NCI-H1092 treated with DMSO at 0.1 percent for 48 hours (cell line): ENCODE results near the gene ENPEP.
"Not testable (repeated sequence)": the region's sequence is repeated elsewhere in the genome, so short reads cannot be mapped to it uniquely, and the experiment has no call there.

Source experiments
- DNase-seq: peaks from one replicate; lab custom pipeline; 2025; lab: John Stamatoyannopoulos, UW

Gene ENPEP

DNA sequence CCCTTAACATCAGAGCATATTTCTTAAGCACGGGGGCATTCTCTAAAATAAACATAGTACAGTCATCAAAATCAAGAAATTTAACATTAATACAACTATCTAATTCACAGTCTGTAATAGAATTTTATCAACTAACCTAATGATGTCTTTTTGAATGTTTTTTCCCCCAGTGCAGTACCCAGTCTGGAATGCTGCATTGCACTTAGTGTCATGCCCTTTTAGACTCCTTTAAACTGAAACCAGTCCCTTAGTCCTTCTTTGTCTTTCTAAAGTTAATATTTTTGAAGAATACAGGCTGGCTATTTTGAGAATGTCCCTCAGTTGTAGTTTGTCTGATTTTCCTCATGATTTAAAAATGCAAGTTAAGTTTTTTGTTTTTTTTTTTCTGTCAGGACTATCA lies 9.5 kb downstream of the ENPEP start:
- no peak for DNase-seq

DNA sequence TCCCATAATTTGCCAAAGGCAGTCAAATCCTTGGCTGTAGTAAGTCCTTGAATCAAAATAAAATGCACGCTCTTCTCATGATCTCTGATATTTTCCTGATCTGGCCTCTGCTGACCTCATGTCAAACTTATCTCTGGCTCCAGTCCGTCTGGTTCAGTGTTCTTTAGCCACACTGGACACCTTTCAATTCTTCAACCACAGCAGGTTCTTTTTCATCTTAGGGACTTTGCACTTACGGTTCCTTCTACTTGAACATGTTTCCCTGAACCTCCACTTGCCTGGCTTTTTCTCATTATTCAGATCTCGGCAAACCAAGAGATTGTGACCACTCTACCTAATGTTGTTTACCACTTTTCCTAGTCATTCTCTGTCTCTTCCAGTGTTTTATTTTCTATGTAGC lies 10.3 kb downstream of the ENPEP start:
- no peak for DNase-seq

DNA sequence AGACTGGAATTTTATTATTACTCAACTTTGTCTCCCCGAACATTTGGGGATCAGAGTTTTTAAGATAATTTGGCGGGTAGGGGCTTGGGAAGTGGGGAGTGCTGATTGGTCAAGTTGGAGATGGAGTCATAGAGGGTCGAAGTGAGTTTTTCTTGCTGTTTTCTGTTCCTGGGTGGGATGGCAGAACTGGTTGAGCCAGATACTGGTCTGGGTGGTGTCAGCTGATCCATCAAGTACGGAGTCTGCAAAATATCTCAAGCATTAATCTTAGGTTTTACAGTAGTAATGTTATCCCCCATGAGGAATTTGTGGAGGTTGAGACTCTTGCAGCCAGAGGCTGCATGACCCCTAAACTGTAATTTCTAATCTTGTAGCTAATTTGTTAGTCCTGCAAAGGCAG lies 10.9 kb downstream of the ENPEP start:
- DNase-seq = not testable (repeated sequence)

DNA sequence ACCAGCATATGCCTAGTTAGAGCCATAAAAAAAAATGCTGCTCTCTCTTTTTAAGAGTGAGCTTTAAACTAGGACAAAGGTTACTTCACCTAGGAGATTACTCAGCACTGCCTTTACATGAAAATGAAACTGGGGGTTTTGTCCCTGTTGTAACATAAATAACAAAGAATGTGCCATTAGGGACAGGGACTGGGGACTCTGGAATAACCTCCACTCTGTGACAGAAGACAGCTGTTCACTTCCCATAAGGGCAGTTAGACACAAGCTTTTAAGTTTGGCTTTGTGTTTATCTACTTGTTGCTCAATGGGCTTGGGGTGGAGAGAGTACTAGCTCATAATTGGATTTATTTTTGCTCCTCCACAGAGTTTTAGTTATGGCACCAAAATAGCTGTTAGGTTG lies 11.9 kb downstream of the ENPEP start:
- DNase-seq = no peak

DNA sequence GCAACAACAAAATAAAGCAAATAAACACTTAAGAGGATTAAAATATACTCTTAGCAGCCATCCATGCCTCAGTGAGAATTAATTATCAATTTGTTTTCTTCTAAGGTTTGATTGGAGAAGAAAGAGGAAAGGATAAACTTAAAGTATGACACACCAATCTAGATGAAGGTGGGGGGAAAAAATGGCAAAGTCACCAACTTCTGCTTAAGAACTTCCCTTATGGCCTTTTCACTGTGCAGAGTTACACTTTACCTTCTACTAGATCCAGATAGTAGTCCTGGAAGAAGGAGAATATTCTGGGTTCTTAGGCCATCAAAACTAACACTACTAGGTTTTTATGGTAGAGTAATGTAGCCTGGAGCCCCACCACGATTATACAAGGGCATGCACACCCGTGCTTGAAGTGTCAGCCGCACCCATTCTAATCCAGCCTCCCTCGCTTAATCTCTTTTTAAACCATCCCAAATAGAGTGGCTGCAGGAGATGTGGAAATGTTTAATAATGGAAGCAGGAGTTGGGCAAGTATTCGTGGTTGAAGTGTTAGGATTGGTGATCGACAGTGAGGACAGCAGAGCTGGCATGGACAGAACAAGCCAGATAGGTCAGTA lies 14.1 kb downstream of the ENPEP start:
- DNase-seq = no peak

DNA sequence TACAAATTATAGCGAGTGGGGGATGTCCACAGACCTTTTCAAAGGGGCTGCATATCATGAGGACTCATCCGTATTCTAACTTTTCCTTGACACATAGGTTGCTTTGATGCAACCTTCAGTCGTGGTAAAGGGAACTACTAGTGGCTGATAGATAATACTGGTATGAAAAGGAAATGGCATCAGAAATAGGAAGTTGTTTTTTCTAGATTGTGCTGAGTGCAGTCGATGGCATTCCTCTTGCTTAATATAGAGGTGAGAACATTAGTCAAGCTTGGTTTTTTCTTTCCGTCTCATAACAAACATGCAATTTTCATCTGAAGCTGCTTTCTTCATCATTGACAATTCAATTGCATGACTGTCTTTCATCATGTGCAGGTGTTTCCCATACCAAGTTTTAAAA lies 16.6 kb downstream of the ENPEP start:
- no peak for DNase-seq

DNA sequence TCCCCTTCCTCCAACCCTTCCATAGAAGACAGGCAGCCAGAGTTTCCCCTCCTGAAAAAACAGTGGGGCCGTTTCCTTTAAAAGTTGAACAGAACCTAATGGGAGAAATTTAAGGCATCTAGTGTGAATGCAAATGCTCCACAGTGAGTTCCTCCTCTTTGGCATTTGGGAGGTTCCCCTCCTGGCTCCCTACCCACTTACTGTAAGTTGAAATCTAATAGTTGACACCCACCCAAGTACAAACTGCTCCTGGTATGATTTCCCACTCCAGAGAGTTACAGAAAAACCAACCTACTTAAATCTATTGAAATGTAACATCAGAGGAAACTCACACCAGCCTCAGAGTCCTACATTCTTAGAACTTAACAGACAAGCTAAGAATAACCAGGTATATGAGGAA lies 17.6 kb downstream of the ENPEP start:
- DNase-seq = no peak

DNA sequence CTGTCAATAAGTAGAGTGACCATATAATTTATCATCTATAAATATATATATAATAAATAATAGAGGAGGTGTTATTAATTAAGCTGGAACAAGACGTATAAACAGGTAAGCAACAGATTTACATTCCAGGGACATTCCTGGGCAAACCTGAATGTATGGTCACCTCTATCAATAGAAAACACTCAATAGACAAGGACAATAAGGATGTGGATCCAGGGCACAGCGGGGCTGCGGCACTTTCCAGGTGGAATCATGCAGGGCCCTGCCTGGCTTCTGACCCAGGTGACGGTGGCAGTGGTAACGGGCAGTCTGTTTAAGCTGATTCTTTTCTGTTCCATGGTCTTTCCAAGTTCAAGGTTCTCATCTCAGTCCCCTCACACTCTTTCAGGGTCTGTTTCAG lies 22.5 kb downstream of the ENPEP start:
- no peak for DNase-seq

DNA sequence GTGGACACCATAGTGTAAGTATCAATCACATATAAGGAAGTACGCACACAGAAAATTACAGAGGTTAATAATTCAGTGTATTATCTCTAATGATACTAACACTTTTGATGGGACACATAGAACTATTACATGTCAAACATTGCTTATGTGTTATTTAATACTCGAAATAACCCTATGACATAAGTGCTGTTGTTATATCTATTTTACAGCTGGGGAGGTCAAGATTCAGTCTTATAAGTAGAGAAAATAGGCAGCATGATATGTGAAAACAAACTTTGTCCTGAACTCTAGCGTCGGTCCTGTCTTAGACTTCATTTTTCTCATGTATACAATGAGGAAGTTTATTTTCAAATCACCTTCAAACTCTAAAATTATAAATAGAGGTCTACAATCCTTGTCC lies 23.2 kb downstream of the ENPEP start:
- DNase-seq = no peak

DNA sequence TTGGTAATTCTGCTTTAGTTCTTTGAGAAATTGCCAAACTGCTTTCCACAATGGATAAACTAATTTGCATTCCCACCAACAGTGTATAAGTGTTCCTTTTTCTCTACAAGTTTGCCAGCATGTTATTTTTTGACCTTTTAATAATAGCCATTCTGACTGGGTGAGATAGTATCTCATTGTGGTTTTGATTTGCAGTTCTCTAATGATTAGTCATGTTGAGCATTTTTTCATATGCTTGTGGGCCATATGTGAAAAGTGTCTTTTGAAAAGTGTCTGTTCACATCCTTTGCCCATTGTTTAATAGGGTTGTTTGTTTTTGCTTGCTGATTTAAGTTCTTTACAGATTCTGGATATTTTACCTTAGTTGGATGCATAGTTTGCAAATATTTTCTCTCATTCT lies 25.9 kb downstream of the ENPEP start:
- no peak for DNase-seq

DNA sequence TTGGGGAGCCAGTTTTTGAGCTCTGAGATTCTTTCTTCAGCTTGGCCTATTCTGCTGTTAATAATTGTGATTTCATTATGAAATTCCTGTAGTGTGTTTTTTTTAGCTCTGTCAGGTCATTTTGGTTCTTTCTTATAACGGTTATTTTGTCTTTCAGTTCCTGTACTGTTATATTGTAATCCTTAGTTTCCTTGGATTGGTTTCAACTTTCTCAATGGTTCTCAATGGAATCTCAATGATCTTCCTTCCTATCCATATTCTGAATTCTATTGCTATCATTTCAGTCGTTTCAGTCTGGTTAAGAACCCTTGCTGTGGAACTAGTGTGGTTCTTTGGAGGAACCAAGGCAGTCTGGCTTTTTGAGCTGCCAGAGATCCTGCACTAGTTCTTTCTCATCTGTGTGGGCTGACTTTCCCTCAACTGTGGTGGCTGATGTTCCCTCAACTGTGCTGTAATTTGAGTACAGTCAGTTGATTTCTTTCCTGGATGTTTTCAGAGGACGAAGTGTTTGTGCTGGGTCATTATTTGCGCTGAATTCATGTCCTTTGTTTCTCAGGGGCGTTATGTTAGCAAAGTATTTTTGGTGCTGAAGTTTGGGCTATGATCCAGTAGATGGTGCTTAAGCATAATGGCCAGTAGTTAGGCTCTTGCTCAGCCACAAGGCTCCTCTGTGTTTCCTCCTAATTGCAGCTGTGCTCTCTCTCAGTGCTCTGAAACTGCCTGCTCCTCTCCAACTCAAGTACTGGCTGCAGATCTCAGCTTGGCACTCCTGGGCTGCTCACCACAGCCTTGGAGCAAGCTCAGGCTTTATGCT lies 27.5 kb downstream of the ENPEP start:
- no peak for DNase-seq

DNA sequence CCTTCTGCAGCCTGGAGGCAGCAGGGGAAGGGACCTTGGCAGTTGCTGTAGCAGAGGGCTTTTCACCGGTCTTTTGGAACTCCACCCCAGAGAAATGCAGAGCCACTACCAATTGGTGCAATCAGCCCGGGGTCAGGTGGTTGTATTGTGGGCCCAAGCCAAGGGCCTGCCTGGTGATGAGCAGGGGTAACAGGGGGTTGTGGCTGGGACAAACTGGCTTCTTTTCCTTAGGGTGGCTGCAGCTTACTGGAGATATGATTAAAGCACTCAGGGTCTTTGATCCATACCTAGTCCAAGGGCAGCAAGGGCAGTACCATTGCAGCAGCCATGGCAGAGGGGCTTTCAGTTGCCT lies 28.1 kb downstream of the ENPEP start:
- DNase-seq = no peak

DNA sequence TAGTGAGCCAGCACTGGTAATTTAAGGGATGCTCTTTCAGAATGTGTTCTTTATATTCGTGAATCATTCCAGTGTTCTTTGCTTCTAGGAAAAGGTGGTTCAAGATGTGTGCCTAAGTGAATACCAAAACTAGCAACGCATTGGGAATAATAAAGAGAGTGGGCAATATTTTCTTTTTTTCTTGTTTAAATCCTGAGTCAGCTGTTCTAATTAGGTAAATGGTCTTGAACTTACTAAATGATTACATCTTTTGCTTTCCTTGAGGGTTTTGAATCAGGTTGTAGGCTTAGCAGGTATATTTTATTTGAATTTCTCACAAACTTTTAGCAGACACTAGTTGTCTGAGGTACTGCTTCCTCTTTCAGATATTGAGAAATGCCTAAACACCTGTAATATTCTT lies 29.5 kb downstream of the ENPEP start:
- no peak for DNase-seq

DNA sequence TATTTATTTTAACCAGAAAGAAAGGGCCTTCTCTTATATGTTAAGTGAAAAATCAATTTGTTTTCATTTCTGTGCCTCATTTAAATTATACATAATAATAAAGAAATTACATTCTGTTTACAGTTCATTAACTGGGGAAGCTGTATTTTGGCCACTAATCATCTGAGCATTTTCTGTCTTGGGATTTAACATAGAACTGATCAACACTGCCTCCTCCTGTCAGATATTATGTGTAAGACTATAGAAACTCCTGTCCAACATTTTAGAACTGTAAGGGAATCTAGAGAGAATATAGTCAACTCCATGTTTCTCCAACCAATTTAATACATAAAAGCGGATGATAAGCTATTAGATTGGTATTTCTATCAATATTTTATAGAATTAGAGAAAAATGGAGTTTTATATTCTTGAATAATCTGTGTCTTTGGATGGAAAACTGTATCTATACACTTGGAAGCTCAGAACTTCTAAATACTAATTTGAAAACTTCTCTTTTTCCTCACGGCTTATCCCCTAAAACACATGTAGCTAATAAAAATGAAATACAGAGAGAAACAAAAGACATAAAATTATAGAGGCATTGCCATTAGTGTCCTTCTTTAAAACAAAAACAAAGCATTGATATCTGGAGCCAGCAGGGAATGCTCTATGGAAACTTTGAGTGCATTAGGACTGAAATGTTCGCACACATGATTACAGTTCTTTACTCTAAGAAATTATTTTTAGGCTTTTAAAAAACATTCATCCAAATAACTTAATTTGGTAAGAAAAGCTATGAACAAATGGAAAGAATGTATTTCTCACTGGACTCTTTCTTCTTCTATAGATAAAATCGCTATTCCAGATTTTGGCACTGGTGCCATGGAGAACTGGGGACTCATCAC lies 33.1 kb downstream of the ENPEP start:
- no peak for DNase-seq

DNA sequence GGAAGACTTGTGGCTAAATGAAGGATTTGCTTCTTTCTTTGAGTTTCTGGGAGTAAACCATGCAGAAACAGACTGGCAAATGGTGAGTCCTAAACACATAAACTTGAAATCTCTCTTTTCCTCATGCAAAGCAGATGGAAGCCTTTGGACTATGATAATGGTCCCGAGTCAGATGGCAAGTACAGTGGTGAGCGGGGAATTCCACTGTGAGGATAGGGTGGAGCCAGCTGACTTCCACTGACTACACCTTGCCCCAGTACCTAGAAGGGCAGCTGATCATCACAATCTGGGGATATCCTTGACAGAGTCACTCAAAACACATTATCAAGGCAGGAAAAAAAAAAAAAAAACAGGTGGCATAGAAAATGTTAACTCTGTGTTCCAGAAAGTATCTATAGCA lies 34.3 kb downstream of the ENPEP start:
- no peak for DNase-seq

DNA sequence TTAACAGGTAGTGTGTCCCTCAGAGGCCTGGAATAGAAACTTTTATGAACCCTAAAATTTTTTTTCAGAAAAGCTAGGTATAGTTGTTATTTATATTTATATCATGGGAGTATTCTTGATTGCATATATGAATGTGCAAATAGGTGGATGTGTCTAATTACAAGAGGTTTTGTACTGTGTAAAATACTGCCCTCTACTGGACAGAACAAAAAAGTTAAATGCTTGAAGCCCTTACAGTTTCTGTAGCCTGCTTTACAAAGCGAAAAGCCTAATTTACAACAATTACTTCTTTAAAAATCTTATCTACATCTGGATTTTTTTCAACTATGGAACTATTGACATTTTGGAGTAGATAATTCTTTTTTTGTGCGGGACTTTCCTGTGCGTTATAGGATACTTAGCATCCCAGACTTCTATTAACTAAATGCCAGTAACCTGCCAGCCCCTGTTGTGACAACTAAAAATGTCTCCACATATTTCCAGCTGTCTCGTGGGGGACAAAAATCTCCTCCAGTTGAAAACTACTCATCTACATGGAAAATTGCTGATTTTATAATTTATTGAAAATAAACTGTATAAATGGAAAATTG lies 35.1 kb downstream of the ENPEP start:
- peak; percentile 65 for DNase-seq

DNA sequence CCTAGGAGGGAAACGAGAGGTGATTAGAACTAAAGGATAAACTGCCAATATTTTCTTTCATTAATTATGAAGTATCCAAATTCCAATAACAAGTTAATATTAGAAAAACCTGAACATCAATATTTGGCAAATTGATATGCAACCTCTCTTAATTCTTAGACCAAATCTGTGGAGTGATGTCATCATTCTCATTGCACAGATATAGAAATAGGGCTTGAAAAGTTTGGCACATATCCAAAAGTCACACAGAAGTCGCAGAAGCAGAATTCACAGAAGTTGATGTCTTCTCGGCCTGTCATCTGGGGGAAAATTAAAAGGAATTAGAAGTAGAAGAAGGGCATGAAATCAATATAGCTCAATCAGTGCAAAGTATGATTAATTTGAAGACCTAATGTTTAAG lies 36.9 kb downstream of the ENPEP start:
- no peak for DNase-seq

DNA sequence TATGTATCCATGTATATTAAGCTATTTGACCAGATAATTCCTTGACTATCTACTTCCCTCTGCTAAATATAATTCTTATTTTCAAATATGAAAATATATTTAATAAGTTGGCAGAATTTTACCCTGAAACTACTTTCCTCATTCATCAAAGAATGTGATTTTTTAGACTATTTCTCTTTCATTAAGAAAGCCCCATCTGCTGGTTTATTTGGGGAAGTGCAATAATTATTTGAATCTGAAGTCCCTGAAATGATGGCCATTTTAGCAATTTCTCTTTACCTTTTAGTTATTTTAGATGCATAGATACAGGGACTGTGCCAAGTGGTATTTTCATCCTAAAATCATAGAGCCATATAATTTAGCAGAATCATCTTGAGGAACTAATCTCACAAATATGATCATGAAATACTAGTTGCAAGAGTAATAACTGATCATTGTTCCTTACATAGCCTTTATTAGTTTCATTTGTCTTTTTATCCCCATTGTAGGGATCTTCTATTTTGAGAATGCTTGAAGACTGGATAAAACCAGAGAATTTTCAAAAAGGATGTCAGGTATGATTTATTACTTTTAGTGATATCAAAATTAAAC lies 39.0 kb downstream of the ENPEP start:
- DNase-seq = peak; percentile 10

DNA sequence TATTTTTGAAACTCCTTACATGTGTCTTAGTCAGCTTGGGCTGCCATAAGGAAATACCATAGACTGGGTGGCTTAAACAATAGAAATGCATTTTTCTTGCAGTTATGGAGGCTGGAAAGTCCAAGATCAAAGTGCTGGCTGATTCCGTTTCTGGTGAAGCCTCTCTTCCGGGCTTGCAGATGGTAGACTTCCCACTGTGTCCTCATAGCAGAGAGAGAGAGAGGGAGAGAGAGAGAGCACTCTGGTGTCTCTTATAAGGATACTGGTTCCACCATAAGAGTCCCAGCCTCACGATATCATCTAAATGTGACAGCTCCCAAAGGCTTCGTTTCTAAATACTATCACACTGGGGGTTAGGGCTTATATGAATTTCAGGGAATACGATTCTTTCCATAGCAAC lies 39.7 kb downstream of the ENPEP start:
- DNase-seq = no peak

DNA sequence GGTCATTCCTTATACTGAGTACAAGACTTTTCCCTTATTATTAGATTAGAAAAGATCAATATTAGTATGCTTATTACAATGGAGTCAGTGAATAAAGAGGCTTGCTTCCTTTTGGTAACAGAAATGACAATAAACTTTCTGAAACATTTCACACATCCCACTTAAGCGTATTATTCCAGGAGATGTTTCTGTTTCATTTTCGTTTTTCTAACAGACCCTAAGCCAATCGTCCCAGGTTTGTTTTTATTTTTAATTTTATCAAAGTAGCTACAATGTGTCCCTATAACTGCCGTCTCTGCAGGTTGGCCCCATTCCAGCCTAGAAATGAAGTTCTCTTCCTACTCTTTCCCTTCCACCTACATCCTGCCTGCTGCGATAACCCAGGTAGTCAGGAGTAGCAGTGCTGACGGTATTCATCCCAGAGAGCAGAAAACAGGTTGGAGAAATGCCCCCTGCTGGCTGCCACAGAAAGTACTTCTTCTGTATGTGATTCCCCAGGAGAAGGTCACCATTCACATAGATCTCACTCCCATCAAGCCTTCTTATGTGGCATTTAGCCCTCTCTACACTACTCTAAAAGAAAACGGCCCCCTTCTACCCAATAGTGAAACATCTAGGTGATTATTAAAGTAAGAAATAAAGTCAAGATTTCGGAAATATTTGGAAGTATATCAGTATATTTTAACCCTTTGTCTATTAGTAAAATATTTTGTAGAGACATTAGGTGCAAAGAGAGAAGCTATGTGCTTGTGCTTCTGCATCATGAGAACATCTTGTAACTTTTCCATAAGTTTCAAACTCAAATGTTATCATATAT lies 40.4 kb downstream of the ENPEP start:
- DNase-seq = peak; percentile 66

DNA sequence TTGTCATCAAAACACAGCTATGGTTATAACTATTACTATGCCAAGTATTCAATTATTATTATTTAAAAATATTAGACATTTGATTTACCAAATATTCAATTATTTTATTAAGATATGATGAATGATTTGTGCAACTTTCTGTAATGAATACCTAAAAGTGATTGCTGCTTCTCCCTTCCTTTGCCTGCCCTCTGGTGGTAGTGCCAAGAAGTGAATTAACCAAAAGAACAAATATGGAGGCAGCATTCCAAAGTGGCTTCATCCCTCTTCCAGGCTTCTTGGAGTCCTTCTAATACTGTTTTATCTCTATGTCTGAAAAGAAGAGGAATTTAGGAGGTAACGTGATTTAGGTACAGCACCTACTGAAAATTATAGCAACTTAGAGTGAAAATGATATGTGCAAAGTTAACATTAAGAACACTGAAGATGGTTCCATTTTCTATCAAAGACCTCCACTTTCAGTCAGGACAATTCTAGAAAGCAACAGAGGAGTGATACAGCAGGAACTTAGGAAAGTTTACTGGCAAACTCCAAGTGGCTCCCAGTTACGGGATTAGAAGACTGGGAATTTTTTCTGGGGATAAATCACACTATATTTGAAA lies 43.0 kb downstream of the ENPEP start:
- peak; percentile 2 for DNase-seq
